GM12873 (cell line): Measurements from ENCODE around the gene STK10.

Source experiments
- TF ChIP-seq, protein P1 (sequence below): IDR thresholded peaks from 2 replicates; pipeline ENCODE4 v1.5.1; 2012; ENCODE audit warnings: low read depth, mild to moderate bottlenecking, moderate library complexity, low read length, control low read depth; ENCODE audit not compliant: insufficient read depth; ENCODE audit errors: missing control alignments

STK10 gene

GRCh38 chr5:172177176-172177575 lies 10.8 kb downstream of the STK10 start:
- TF ChIP-seq, protein P1, sequence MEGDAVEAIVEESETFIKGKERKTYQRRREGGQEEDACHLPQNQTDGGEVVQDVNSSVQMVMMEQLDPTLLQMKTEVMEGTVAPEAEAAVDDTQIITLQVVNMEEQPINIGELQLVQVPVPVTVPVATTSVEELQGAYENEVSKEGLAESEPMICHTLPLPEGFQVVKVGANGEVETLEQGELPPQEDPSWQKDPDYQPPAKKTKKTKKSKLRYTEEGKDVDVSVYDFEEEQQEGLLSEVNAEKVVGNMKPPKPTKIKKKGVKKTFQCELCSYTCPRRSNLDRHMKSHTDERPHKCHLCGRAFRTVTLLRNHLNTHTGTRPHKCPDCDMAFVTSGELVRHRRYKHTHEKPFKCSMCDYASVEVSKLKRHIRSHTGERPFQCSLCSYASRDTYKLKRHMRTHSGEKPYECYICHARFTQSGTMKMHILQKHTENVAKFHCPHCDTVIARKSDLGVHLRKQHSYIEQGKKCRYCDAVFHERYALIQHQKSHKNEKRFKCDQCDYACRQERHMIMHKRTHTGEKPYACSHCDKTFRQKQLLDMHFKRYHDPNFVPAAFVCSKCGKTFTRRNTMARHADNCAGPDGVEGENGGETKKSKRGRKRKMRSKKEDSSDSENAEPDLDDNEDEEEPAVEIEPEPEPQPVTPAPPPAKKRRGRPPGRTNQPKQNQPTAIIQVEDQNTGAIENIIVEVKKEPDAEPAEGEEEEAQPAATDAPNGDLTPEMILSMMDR = no peak

DNA sequence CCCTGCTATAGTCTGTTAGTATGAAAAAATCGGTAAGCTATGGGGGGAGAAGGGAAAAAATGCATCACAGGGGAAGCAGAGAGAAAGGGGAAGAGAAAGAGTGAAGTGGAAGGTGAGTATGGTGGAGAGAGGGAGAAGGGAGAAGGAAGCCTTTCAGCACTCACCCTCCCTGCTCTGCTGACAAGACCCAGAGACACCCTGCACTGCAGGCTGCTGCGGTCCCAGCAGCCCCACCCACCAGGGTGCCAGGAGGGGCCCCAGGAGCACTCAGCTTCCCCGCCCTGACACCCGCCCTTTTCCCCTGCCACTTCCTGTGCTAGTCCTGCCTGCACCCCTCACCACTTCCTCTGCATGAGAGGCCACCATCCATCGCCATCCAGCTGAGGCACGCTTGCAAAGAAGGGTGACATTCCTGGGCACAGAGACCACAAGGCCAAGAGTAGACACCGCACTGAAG lies 12.7 kb downstream of the STK10 start:
- TF ChIP-seq, protein P1 = no peak

- TF ChIP-seq, protein P1 = no peak
Measured at GRCh38 chr5:172173564-172174153, 14.4 kb downstream of the STK10 start.

GRCh38 chr5:172172912-172173563 lies 15.0 kb downstream of the STK10 start:
- TF ChIP-seq, protein P1 = no peak

GRCh38 chr5:172171118-172171517 lies 16.9 kb downstream of the STK10 start:
- TF ChIP-seq, protein P1 = no peak

GRCh38 chr5:172170251-172170701 lies 17.7 kb downstream of the STK10 start:
- TF ChIP-seq, protein P1 = no peak

DNA sequence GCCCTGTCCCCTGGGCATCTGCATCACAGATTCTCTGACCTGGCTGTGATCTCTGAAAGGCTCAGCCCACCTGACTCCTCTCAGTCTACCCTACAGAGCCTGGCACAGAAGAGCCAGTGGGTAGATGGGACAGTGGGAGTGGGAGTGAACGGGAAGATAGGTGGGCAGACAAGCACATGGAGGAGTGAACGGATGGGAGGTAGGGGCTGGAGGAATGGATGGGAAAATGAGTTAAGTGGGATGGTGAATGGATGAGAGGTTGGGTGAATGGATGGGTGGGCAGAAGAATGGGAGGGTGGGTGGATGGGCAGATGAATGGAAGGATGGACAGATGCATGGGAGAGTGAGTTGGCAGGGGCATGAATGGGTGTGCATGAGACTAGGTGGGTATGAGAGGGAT lies 18.8 kb downstream of the STK10 start:
- TF ChIP-seq, protein P1 = no peak
